K562 (cell line): ENCODE measurements around the gene ADGRG1. TPM values are rescaled to one million over a fixed set of nuclear protein-coding genes. Genes with fewer than 3 reads are reported as not detected.

Source experiments
- ATAC-seq: fragments of 200-7000 bp; cut with Tn5 transposase; 3 replicates; pipeline ENCODE4 v1.9.1; 2020; ENCODE audit warnings: moderate library complexity
- BruUV-seq: library from RNA; stranded (reverse); fragments of 400-500 nt; replicated peaks from 2 replicates; lab custom pipeline; 2021; lab: Mats Ljungman, UMichigan
- CTCF ChIA-PET: fragments of 300-600 bp; formaldehyde crosslinking; extraction: SDS; loops from one replicate; lab custom pipeline; 2021; ENCODE audit warnings: low intra/inter-chr PET ratio; lab: Yijun Ruan, JAX
- POLR2A ChIA-PET: fragments of 300-600, 350-650 bp; sonication (Branson Sonifier 250); formaldehyde crosslinking; extraction: SDS; loops from one replicate; lab custom pipeline; 2021; ENCODE audit warnings: antibody characterized with exemption, inconsistent platforms; lab: Yijun Ruan, JAX
- DNase-seq, 4 experiments: peaks; one replicate each; pipeline versions ENCODE4 v3.0.0 to v3.0.0-alpha.2; 2011 to 2018; ENCODE audit warnings: low spot score in 3 of 4, mixed read lengths in 3 of 4; ENCODE audit errors: extremely low read depth in 1 of 4
- FAIRE-seq: peaks from 2 replicates; lab custom pipeline; 2011; peaks lifted over from hg19 to GRCh38; lab: Jason Lieb, UNC
- H2AFZ ChIP-seq: 2 replicates; pipeline ENCODE4 v1.6.0; 2011; ENCODE audit warnings: low read depth, low read length, control low read depth, inconsistent platforms
- H3K27ac ChIP-seq: fragments of 200-600 bp; 3 replicates; pipeline ENCODE4 v1.8.0; 2011; ENCODE audit warnings: low read depth, mild to moderate bottlenecking, control low read depth, inconsistent platforms, low read length, moderate library complexity, mixed read lengths; ENCODE audit errors: extremely low read depth
- H3K27me3 ChIP-seq, 2 experiments: fragments of 300-600 bp in 1 of 2; 2 replicates in 1 of 2; 3 replicates in 1 of 2; pipeline versions ENCODE4 v1.6.0 to v1.8.0; 2011; ENCODE audit warnings: inconsistent platforms in 2 of 2, low read length in 2 of 2, mild to moderate bottlenecking in 1 of 2, mixed read lengths in 1 of 2, moderate library complexity in 1 of 2; ENCODE audit not compliant: control insufficient read depth in 2 of 2, insufficient read depth in 2 of 2
- H3K36me3 ChIP-seq: fragments of 300-600 bp; 3 replicates; pipeline ENCODE4 v1.8.0; 2011; ENCODE audit warnings: mild to moderate bottlenecking, low read length, inconsistent platforms; ENCODE audit not compliant: control insufficient read depth, insufficient read depth
- H3K4me1 ChIP-seq, 2 experiments: fragments of 200-600 bp in 1 of 2; replicated peaks in 1 of 2; 2 replicates in 1 of 2; 3 replicates in 1 of 2; pipeline versions ENCODE4 v1.5.1 to v1.8.0; 2011; ENCODE audit warnings: inconsistent platforms in 2 of 2, low read length in 2 of 2, mild to moderate bottlenecking in 1 of 2, mixed read lengths in 1 of 2, moderate library complexity in 1 of 2; ENCODE audit not compliant: control insufficient read depth in 2 of 2, insufficient read depth in 2 of 2
- H3K4me2 ChIP-seq: 2 replicates; pipeline ENCODE4 v1.6.1; 2011; ENCODE audit warnings: low read length, control low read depth, inconsistent platforms, mixed read lengths; ENCODE audit not compliant: insufficient read depth
- H3K4me3 ChIP-seq: fragments of 200-600 bp; sonication (generic), shearing (Covaris generic); 2 replicates; pipeline ENCODE4 v1.5.1; 2016; ENCODE audit warnings: control low read depth, inconsistent platforms
- H3K79me2 ChIP-seq: fragments of 200-600 bp; 3 replicates; pipeline ENCODE4 v1.8.0; 2011; ENCODE audit warnings: low read length, inconsistent platforms; ENCODE audit not compliant: control insufficient read depth, insufficient read depth
- H3K9ac ChIP-seq, 2 experiments: 2 replicates each; pipeline versions ENCODE4 v1.6.0 to v1.6.1; 2011; ENCODE audit warnings: low read depth in 2 of 2, low read length in 2 of 2, control low read depth in 1 of 2, inconsistent platforms in 1 of 2, mild to moderate bottlenecking in 1 of 2, mixed read lengths in 1 of 2; ENCODE audit not compliant: insufficient read depth in 1 of 2
- H3K9me1 ChIP-seq: one replicate; pipeline ENCODE4 v1.6.0; 2011; ENCODE audit warnings: inconsistent platforms, mild to moderate bottlenecking, low read length, moderate library complexity; ENCODE audit not compliant: control insufficient read depth, insufficient read depth
- H3K9me3 ChIP-seq: replicated peaks from 2 replicates; pipeline ENCODE4 v1.5.1; 2011; ENCODE audit warnings: low read depth, low read length, inconsistent platforms; ENCODE audit not compliant: control insufficient read depth, insufficient read depth
- H4K20me1 ChIP-seq: replicated peaks from 2 replicates; pipeline ENCODE4 v1.6.1; 2011; ENCODE audit warnings: low read length, inconsistent platforms, mixed read lengths; ENCODE audit not compliant: control insufficient read depth, insufficient read depth
- ATF7 ChIP-seq: fragments of 450-650 bp; IDR thresholded peaks from 2 replicates; pipeline ENCODE4 v1.7.1; 2014; ENCODE audit warnings: mild to moderate bottlenecking, moderate library complexity
- BCL6 ChIP-seq: fragments of 250-450 bp; sonication (Bioruptor Pico); IDR thresholded peaks from 2 replicates; pipeline ENCODE4 v1.4.0; 2020
- CEBPG ChIP-seq, 3 experiments: fragments of 200-800 bp in 1 of 3; sonication (Bioruptor generic) in 1 of 3; sonication (generic) in 1 of 3; formaldehyde crosslinking in 1 of 3; IDR thresholded peaks in 2 of 3; conservative IDR thresholded peaks in 1 of 3; 2 replicates each; pipeline versions ENCODE4 v1.6.1 to v1.8.0; 2016 to 2022; ENCODE audit warnings: missing compliant biosample characterization in 2 of 3, missing genetic modification characterization in 2 of 3, mild to moderate bottlenecking in 1 of 3, missing genetic modification reagents in 1 of 3
- CXXC5 ChIP-seq: fragments of 250-450 bp; sonication (Bioruptor Pico); IDR thresholded peaks from 2 replicates; pipeline ENCODE4 v1.8.0; 2022; ENCODE audit warnings: inconsistent platforms, mild to moderate bottlenecking, moderate library complexity
- HDAC2 ChIP-seq: fragments of 450-650 bp; IDR thresholded peaks from 2 replicates; pipeline ENCODE4 v1.6.1; 2016; ENCODE audit warnings: mild to moderate bottlenecking
- NFRKB ChIP-seq: fragments of 450-650 bp; IDR thresholded peaks from 2 replicates; pipeline ENCODE4 v1.6.1; 2016; ENCODE audit warnings: low read depth
- NR2C2 ChIP-seq, 2 experiments: fragments of 200-800 bp in 1 of 2; sonication (Bioruptor generic) in 1 of 2; sonication (generic) in 1 of 2; formaldehyde crosslinking in 1 of 2; IDR thresholded peaks; 2 replicates each; pipeline versions ENCODE4 v1.6.1 to v1.8.0; 2016 to 2022; ENCODE audit warnings: mild to moderate bottlenecking in 1 of 2, missing compliant biosample characterization in 1 of 2, missing genetic modification characterization in 1 of 2, missing genetic modification reagents in 1 of 2
- SP2 ChIP-seq: IDR thresholded peaks from 2 replicates; pipeline ENCODE4 v1.6.1; 2011; ENCODE audit warnings: mild to moderate bottlenecking, low read depth, low read length, moderate library complexity; ENCODE audit not compliant: poor library complexity, severe bottlenecking; ENCODE audit errors: extremely low read depth
- TCF3 ChIP-seq: sonication (generic); formaldehyde crosslinking; IDR thresholded peaks from 2 replicates; pipeline ENCODE4 v1.4.0; 2020; ENCODE audit warnings: mild to moderate bottlenecking, missing genetic modification reagents
- ZNF174 ChIP-seq: fragments of 250-450 bp; sonication (Bioruptor Pico); IDR thresholded peaks from 2 replicates; pipeline ENCODE4 v1.4.0; 2020; ENCODE audit warnings: mild to moderate bottlenecking
- ZNF316 ChIP-seq: fragments of 450-650 bp; IDR thresholded peaks from 2 replicates; pipeline ENCODE4 v1.6.1; 2016
- WGBS: fragments of 100-300 bp; shearing (Covaris generic); methylation state at CpG from one replicate; pipeline ENCODE4 v1.1.6; 2016; ENCODE audit warnings: low coverage, mixed read lengths; ENCODE audit not compliant: insufficient coverage; ENCODE audit errors: missing lambda C conversion rate; 5-methylcytosine and 5-hydroxymethylcytosine counted together
- in situ Hi-C: fragments of 300-500 bp; cut with MboI; formaldehyde crosslinking; loops from 4 replicates; pipeline ENCODE4 v1.15.0; 2018; ENCODE audit warnings: inconsistent platforms, mixed read lengths
- intact Hi-C: fragments of 100-400 bp; cut with micrococcal nuclease; formaldehyde crosslinking; loops from 2 replicates; pipeline ENCODE4 v1.14.2; 2022
- polyA plus RNA-seq, 8 experiments: library from polyadenylated mRNA; depleted of rRNA in 4 of 8; stranded (reverse) in 5 of 8; unstranded in 3 of 8; fragments of >200 nt; fragmentation: Nextera tagmentation in 2 of 8; fragmentation: Illumina TruSeq in 1 of 8; extraction: Ambion mirVana in 2 of 8; extraction: Trizol in 1 of 8; gene quantifications; 2 replicates each; pipeline versions ENCODE4 v1.2.1 to v1.2.3, GENCODE V29; 2011 to 2014; ENCODE audit warnings: inconsistent platforms in 1 of 8, missing spikeins in 1 of 8
- total RNA-seq, 7 experiments: library from RNA; depleted of rRNA in 6 of 7; stranded (reverse); fragments of >200 nt in 6 of 7; fragmentation: Illumina TruSeq in 2 of 7; extraction: Trizol in 2 of 7; gene quantifications; 2 replicates each; pipeline versions ENCODE4 v1.2.1 to v1.2.3, GENCODE V29; 2011 to 2021; ENCODE audit warnings: low replicate concordance in 1 of 7
- TF ChIP-seq, protein P1 (sequence below): fragments of 450-650 bp; IDR thresholded peaks from 2 replicates; pipeline ENCODE4 v1.6.1; 2017; ENCODE audit warnings: mild to moderate bottlenecking, moderate library complexity
- TF ChIP-seq, protein P2 (sequence below): fragments of 450-650 bp; formaldehyde crosslinking; IDR thresholded peaks from 2 replicates; pipeline ENCODE4 v1.4.0; 2022; ENCODE audit warnings: mild to moderate bottlenecking, moderate library complexity
- TF ChIP-seq, protein P3 (sequence below), 2 experiments: fragments of 450-650 bp; conservative IDR thresholded peaks; 2 replicates each; pipeline ENCODE4 v1.6.1; 2017; ENCODE audit warnings: mild to moderate bottlenecking in 2 of 2, moderate library complexity in 2 of 2
- TF ChIP-seq, protein P4 (sequence below): sonication (generic); formaldehyde crosslinking; IDR thresholded peaks from 2 replicates; pipeline ENCODE4 v1.8.0; 2022; ENCODE audit warnings: missing genetic modification reagents, mild to moderate bottlenecking, moderate library complexity, borderline replicate concordance

Gene ADGRG1
- total and polyA plus RNA-seq, 9 of the 15 experiments (the other 6 are each of a cell fraction or from before 2014, with no cell fraction given), result 0.04 to 0.31 (median 0.16) TPM; not detected in 6

DNA sequence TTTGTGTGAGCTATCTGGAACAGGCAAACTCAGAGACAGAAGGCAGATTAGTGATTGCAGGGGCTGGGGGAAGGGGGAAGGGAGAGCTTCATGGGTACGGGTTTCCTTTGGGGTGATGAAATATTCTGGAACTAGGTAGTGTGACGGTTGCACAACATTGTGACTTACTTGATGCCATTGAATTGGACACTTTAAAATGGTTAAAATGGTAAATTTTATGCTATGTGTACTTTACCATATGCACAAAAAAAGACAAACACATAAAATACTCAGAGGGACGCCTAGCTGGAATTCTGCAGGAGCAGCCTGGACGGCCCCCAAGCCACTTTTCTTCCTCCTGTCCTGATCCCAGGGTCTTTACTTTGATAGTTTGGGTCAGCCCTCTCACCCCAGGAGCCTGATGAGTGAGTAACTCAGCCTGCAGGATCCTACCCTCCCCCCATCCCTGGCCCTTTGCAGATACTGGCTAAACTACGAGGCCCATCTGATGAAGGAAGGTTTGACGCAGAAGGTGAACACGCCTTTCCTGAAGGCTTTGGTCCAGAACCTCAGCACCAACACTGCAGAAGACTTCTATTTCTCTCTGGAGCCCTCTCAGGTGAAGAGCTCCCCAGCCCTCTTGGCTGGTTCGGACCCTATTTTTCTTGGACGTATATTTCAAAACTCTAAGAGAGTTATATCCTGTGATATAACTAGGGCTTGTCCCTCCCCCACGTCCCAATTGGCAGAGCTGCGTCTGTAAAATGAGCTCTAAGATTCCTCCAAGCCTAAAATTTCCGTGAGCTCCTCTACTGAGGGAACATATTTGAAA lies 47.5 kb downstream of the ADGRG1 start:
- DNase-seq (peak; percentile 61 to 81 (median 68)), FAIRE-seq (peak; percentile 99), ATAC-seq (peak; percentile 91)
- intact Hi-C loops, result loop anchor here (1.0 kb wide), 1 partner anchor 14 kb away; no protein-coding TSS in a partner anchor
- Histone ChIP-seq H3K9me3 (no peaks in the 10 kb centered on the region), H3K36me3 (no peaks in the 10 kb centered on the region), H3K4me2 (peak overlapping the region; percentile 53; the same call in 1 of the 2 replicates), H4K20me1 (no peaks in the 10 kb centered on the region), H3K4me3 (no peak overlapping the region), H3K4me1 (peaks cover 23 to 31% of the 10 kb centered on the region in 2 experiments), H3K79me2 (no peaks in the 10 kb centered on the region), H3K9ac (no peak overlapping the region), H2AFZ (peak overlapping the region; percentile 52), H3K27ac (0 out of 3 replicates have a peak overlapping the region, but pooled peaks have one; percentile 2), H3K9me1 (no peaks in the 10 kb centered on the region), H3K27me3 (0 out of 5 replicates have a peak, but pooled peaks cover 0 to 5% of the 10 kb centered on the region in 2 experiments)
- 7% methylated on average over 12 of the region's 12 CpGs for WGBS
- CTCF ChIA-PET, result no interaction called here
- POLR2A ChIA-PET, result interaction anchor here (0.6 to 2.5 kb wide), 6 partner anchors 8 to 301 kb away, joined by 3 to 8 read pairs (median 4); no protein-coding TSS in a partner anchor
- no TSS peak for BruUV-seq
- in situ Hi-C loops, result no loop called here
- TF ChIP-seq CXXC5 (peak; percentile 53; the same call in 1 of the 2 replicates), HDAC2 (0 out of 2 replicates have a peak, but pooled peaks have one; percentile 11), CEBPG (CRISPR knock-in tag; IDR thresholded peaks at IDR 0.05) (peak; percentile 89), CEBPG (tag; conservative IDR thresholded peaks at IDR 0.05 in 1 of 2, IDR thresholded peaks at IDR 0.05 in 1 of 2) (peak; percentile 95 to 99), ZNF174 (CRISPR knock-in tag) (no peak), TCF3 (CRISPR knock-in tag) (peak; percentile 70), ATF7 (peak; percentile 61; the same call in 1 of the 2 replicates), NR2C2 (CRISPR knock-in tag; IDR thresholded peaks at IDR 0.05) (no peak), NR2C2 (tag; IDR thresholded peaks at IDR 0.05) (peak; percentile 53; the same call in 1 of the 2 replicates), BCL6 (no peak), SP2 (no peak), NFRKB (no peak), ZNF316 (no peak)
- TF ChIP-seq, protein P1, sequence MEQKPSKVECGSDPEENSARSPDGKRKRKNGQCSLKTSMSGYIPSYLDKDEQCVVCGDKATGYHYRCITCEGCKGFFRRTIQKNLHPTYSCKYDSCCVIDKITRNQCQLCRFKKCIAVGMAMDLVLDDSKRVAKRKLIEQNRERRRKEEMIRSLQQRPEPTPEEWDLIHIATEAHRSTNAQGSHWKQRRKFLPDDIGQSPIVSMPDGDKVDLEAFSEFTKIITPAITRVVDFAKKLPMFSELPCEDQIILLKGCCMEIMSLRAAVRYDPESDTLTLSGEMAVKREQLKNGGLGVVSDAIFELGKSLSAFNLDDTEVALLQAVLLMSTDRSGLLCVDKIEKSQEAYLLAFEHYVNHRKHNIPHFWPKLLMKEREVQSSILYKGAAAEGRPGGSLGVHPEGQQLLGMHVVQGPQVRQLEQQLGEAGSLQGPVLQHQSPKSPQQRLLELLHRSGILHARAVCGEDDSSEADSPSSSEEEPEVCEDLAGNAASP, result no peak
- TF ChIP-seq, protein P2, sequence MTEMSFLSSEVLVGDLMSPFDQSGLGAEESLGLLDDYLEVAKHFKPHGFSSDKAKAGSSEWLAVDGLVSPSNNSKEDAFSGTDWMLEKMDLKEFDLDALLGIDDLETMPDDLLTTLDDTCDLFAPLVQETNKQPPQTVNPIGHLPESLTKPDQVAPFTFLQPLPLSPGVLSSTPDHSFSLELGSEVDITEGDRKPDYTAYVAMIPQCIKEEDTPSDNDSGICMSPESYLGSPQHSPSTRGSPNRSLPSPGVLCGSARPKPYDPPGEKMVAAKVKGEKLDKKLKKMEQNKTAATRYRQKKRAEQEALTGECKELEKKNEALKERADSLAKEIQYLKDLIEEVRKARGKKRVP (CRISPR knock-in tag), result peak; percentile 33; the same call in 1 of the 2 replicates
- TF ChIP-seq, protein P3, sequence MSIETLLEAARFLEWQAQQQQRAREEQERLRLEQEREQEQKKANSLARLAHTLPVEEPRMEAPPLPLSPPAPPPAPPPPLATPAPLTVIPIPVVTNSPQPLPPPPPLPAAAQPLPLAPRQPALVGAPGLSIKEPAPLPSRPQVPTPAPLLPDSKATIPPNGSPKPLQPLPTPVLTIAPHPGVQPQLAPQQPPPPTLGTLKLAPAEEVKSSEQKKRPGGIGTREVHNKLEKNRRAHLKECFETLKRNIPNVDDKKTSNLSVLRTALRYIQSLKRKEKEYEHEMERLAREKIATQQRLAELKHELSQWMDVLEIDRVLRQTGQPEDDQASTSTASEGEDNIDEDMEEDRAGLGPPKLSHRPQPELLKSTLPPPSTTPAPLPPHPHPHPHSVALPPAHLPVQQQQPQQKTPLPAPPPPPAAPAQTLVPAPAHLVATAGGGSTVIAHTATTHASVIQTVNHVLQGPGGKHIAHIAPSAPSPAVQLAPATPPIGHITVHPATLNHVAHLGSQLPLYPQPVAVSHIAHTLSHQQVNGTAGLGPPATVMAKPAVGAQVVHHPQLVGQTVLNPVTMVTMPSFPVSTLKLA (conservative IDR thresholded peaks at IDR 0.05), result 0 out of 4 replicates have a peak, but pooled peaks of 1 of the 2 experiments have one; percentile 17
- TF ChIP-seq, protein P4, sequence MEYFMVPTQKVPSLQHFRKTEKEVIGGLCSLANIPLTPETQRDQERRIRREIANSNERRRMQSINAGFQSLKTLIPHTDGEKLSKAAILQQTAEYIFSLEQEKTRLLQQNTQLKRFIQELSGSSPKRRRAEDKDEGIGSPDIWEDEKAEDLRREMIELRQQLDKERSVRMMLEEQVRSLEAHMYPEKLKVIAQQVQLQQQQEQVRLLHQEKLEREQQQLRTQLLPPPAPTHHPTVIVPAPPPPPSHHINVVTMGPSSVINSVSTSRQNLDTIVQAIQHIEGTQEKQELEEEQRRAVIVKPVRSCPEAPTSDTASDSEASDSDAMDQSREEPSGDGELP (CRISPR knock-in tag), result peak; percentile 47; the same call in 1 of the 2 replicates
